ENCODE data around the gene CEMIP2. TPM values are rescaled to one million over a fixed set of nuclear protein-coding genes. Genes with fewer than 3 reads are reported as not detected.
"Not testable (repeated sequence)": the region's sequence is repeated elsewhere in the genome, so short reads cannot be mapped to it uniquely, and the experiment has no call there.

Gene CEMIP2
- total RNA-seq = 113 and 114 TPM in 2 replicates

- DNase-seq (ENCODE audit: extremely low read depth, low read depth, low spot score) = no peak
Observed at GRCh38 chr9:71768388-71769174, at the start of gene CEMIP2. Gene CEMIP2 (minus strand): TSS chr9:71768513. CDS start chr9:71750373, 18,140 bp downstream.

- no peak for DNase-seq (ENCODE audit: extremely low read depth, low read depth, low spot score)
Observed at GRCh38 chr9:71816916-71817451, 48.7 kb upstream of the CEMIP2 start.

- DNase-seq (ENCODE audit: extremely low read depth, low read depth, low spot score) = no peak
Observed at GRCh38 chr9:71814815-71815214, 46.5 kb upstream of the CEMIP2 start.

GRCh38 chr9:71814226-71814625 lies 45.9 kb upstream of the CEMIP2 start:
- DNase-seq (ENCODE audit: extremely low read depth, low read depth, low spot score) = no peak

- no peak for DNase-seq (ENCODE audit: extremely low read depth, low read depth, low spot score)
Observed at GRCh38 chr9:71812385-71812784, 44.1 kb upstream of the CEMIP2 start.

GRCh38 chr9:71808068-71808467 lies 39.8 kb upstream of the CEMIP2 start:
- DNase-seq (ENCODE audit: extremely low read depth, low read depth, low spot score) = no peak

- DNase-seq (ENCODE audit: extremely low read depth, low read depth, low spot score) = peak; percentile 56
Observed at GRCh38 chr9:71806901-71807307, 38.6 kb upstream of the CEMIP2 start.

GRCh38 chr9:71805096-71805495 lies 36.8 kb upstream of the CEMIP2 start:
- DNase-seq (ENCODE audit: extremely low read depth, low read depth, low spot score) = not testable (repeated sequence)

GRCh38 chr9:71801826-71802225 lies 33.5 kb upstream of the CEMIP2 start:
- DNase-seq (ENCODE audit: extremely low read depth, low read depth, low spot score) = no peak

- DNase-seq (ENCODE audit: extremely low read depth, low read depth, low spot score) = no peak
Observed at GRCh38 chr9:71797266-71797665, 29.0 kb upstream of the CEMIP2 start.

- DNase-seq (ENCODE audit: extremely low read depth, low read depth, low spot score) = no peak
Observed at GRCh38 chr9:71796100-71796767, 27.9 kb upstream of the CEMIP2 start.

- no peak for DNase-seq (ENCODE audit: extremely low read depth, low read depth, low spot score)
Observed at GRCh38 chr9:71795097-71795813, 26.9 kb upstream of the CEMIP2 start.

GRCh38 chr9:71793386-71794105 lies 25.2 kb upstream of the CEMIP2 start:
- DNase-seq (ENCODE audit: extremely low read depth, low read depth, low spot score) = no peak

- DNase-seq (ENCODE audit: extremely low read depth, low read depth, low spot score) = no peak
Observed at GRCh38 chr9:71791875-71792274, 23.6 kb upstream of the CEMIP2 start.

GRCh38 chr9:71790296-71790695 lies 22.0 kb upstream of the CEMIP2 start:
- DNase-seq (ENCODE audit: extremely low read depth, low read depth, low spot score) = no peak

GRCh38 chr9:71783120-71783523 lies 14.8 kb upstream of the CEMIP2 start:
- DNase-seq (ENCODE audit: extremely low read depth, low read depth, low spot score) = no peak

GRCh38 chr9:71781391-71781790 lies 13.1 kb upstream of the CEMIP2 start:
- no peak for DNase-seq (ENCODE audit: extremely low read depth, low read depth, low spot score)

- no peak for DNase-seq (ENCODE audit: extremely low read depth, low read depth, low spot score)
Observed at GRCh38 chr9:71780953-71781352, 12.6 kb upstream of the CEMIP2 start.

- no peak for DNase-seq (ENCODE audit: extremely low read depth, low read depth, low spot score)
Observed at GRCh38 chr9:71778085-71778484, 9.8 kb upstream of the CEMIP2 start.

- no peak for DNase-seq (ENCODE audit: extremely low read depth, low read depth, low spot score)
Observed at GRCh38 chr9:71774920-71775319, 6.6 kb upstream of the CEMIP2 start.

- DNase-seq (ENCODE audit: extremely low read depth, low read depth, low spot score) = no peak
Observed at GRCh38 chr9:71772726-71773125, 4.4 kb upstream of the CEMIP2 start.
